ENCODE results near the gene GTPBP6.
"Not testable (repeated sequence)": the region's sequence is repeated elsewhere in the genome, so short reads cannot be mapped to it uniquely, and the experiment has no call there.

Gene GTPBP6

DNA sequence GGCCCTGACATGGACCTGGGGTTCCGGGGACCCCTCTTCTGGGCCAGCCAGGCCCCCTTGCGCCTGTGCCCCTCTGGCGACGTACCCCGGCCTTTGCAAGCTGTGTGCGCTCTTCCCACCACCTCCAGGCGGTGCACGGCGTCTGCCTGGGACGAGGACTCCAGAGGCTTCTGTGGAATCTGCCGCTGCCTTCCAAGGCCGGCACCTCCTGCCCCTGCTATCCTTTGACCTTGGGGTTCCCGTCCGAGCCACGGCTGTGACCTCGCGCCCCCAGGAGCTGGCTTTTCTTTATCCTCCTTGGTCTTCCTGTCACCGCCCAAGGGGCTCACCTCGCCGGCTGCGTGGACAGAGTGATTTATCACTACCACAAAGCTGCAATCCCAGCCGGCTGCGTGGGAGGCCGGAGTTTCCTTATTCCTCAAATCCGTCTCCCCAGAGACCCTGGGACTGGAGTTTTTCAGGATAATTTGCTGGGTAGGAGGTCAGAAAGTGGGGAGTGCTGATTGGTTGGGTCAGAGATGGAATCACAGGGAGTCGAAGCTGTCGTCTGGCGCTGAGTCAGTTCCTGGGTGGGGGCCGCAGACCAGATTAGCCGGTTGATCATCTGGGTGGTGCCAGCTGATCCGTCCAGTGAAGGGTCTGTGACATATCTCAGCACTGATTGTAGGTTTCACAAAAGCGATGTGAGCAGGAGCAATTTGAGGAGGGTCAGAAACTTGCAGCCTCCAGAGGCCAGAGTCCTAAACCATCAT is 57.3 kb downstream of the GTPBP6 start:
- no peak for DNase-seq

DNA sequence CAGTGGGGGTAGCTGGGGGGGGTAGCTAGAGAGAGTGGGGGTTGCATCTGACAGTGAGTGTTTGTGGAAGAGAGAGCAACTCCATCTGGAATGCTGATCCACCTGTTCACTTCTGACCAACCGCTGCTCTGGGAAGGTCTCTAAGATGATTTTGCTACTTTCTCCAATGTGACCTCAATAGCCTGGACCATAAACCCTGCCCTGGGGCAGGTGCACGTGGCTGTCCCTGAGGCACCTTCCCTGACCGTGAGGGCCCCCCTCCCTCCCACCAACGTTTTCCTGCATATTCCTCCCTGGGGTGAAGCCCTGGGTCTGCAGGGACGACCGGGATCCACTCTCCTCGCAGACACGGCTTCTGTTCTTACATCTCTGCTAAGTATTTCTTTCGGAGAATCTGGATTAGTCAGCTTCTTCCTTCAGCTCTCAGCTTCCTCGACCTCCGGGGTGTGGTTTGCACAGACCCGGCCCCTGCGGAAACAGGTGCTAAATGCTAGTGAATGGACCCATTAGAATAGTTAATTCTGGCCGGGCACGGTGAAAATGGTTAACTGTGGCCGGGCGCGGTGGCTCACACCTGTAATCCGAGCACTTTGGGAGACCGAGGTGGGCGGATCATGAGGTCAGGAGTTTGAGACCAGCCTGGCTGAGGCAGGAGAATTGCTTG is 58.8 kb downstream of the GTPBP6 start:
- no peak for DNase-seq

DNA sequence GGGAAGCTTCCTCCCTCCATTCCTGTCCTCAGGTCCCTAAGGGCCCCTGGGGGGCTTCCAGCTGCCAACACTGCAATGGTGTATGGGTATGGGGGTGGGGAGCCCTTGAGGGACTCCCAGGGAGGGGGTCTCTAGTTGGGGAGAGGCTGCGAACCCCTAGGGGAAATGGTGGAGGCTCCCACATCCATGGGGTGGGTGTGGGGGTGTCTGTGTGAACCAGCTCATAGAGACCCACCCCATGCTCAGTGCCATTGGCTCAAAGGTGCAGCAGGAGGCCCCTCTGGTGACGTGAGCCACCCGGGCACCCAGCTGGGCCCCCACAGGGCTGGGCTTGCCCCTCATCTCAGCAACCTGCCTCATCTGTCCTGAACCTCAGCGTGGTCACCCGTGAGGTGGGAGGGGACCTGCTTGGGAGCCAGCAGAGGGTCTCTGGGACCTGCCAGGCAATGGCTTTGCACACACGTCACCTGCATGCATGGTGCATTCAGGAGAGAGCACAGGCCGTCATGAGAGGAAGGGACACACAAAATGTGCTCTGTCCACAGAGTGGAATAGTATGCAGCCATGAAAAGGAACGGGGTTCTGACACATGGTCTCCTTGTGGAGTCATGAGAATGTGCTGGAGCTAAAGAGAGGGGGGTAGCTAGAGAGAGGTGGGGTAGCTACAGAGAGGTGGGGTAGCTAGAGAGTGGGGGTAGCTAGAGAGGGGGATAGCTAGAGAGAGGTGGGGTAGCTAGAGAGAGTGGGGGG is 60.1 kb downstream of the GTPBP6 start:
- DNase-seq: no peak

DNA sequence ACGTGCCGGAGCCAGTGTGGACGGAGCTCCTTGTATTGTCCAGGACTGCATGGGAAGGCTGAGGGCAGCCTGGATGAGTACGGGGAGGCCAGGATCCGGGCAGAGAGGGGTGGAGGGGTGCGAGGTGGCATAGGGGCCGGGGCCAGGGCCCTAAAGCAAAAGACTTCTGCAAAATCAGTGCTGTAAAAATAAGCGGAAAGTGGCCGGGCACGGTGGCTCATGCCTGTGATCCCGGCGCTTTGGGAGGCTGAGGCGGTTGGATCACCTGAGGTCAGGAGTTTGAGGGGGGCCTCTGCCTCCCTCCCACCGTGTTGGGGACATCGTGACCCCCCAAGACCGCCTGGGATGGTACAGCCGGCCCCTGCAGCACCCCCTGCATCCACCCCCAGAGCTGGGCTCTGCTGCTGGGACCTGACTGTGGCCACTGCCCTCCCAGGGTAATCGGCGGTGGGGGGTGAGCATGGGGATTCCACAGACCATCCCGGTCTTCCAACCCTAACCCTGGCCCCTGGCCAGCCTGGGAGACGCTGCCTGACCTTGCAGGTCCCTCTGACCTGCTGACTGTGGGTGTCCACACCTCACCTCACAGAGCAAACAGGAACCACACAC is 60.8 kb downstream of the GTPBP6 start:
- no peak for DNase-seq

DNA sequence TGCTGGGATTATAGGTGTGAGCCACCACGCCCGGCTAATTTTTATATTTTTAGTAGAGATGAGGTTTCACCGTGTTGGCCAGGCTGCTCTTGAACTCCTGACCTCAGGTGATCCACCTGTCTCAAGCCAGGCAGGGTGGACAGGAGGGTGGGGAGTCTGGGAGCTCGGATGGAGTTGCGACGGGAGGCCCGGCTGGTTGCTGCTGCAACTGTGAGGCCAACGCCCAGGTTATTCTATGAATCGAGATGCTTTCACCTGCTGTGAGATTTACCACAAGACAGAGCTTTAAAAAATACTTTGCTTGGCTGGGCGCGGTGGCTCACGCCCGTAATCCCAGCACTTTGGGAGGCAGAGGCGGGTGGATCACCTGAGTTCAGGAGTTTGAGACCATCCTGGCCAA is 61.5 kb downstream of the GTPBP6 start:
- DNase-seq: not testable (repeated sequence)

DNA sequence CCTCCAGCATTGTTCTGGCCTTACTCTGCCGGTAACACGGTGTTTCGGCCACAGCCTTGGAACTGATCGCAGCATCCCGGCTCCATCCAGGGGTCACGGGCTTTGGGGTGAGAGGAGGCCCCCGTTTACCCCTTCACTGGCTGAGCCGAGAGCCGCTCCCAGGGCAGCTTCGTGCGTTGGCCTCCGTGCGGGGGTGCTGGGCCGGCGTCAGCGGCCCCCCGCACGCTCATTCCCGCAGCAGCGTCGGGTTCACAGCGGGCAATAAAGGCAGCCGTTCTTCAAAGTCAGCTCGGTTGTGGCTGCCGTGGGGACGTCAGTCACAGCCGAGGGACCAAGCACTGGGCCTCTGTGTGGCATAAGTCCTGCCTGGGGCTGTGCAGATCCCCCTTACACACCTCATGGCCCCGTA is 62.7 kb downstream of the GTPBP6 start:
- no peak for DNase-seq
